HFF-Myc (cell line): ENCODE data around the gene FMNL2.

Experiments used
- DNase-seq: peaks from one replicate; pipeline ENCODE4 v3.0.0-alpha.2; 2011; ENCODE audit warnings: low read depth; ENCODE audit errors: extremely low read depth
- H3K4me3 ChIP-seq: replicated peaks from 2 replicates; pipeline ENCODE4 v1.5.1; 2011; ENCODE audit warnings: low read depth, mild to moderate bottlenecking, control low read depth, low read length
- TF ChIP-seq, protein P1 (sequence below): IDR thresholded peaks from 2 replicates; pipeline ENCODE4 v1.5.1; 2012; ENCODE audit warnings: mild to moderate bottlenecking, low read depth, low read length, control low read depth; ENCODE audit errors: missing control alignments

The FMNL2 gene

DNA sequence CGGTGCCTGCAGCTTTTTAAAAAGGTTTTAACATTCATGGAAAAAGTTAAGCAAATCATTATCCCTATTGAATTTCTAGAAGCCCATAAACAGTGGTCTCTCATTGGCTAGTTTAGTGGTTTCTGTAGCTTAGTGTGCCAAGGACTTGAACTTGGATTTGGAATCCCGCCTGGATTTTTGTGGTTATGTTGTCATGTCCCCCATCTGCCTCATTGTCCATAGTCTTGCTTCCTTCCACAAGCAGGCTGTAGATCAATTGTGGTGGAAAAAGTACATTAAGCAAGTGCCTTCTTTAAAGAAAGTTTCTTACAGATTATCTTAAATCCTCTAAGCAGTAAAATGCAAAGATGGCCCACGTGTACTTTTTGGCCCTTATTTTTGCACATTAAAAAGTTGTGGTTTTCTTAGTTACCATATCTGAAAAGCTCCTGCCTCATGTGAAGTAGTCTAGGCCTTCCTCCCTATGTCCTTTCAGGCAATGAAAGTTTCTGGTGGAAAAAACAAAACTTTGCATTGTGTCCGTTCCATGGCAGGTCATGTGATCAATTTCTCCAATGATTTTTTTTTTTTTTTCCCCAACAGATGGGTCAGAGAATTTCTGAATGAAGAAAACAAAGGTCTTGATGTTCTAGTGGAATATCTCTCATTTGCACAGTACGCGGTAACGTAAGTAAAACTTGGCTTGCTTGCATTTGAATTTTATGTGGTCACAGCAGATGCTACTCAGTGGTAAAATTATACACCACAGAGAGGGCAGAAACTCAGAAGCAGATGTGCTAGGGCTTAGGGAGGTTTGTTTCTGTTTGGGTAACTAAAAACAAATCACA lies 223.4 kb downstream of the FMNL2 start:
- TF ChIP-seq, protein P1, sequence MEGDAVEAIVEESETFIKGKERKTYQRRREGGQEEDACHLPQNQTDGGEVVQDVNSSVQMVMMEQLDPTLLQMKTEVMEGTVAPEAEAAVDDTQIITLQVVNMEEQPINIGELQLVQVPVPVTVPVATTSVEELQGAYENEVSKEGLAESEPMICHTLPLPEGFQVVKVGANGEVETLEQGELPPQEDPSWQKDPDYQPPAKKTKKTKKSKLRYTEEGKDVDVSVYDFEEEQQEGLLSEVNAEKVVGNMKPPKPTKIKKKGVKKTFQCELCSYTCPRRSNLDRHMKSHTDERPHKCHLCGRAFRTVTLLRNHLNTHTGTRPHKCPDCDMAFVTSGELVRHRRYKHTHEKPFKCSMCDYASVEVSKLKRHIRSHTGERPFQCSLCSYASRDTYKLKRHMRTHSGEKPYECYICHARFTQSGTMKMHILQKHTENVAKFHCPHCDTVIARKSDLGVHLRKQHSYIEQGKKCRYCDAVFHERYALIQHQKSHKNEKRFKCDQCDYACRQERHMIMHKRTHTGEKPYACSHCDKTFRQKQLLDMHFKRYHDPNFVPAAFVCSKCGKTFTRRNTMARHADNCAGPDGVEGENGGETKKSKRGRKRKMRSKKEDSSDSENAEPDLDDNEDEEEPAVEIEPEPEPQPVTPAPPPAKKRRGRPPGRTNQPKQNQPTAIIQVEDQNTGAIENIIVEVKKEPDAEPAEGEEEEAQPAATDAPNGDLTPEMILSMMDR: no peak
- no peak overlapping the region for H3K4me3 ChIP-seq
- peak; percentile 97 for DNase-seq

DNA sequence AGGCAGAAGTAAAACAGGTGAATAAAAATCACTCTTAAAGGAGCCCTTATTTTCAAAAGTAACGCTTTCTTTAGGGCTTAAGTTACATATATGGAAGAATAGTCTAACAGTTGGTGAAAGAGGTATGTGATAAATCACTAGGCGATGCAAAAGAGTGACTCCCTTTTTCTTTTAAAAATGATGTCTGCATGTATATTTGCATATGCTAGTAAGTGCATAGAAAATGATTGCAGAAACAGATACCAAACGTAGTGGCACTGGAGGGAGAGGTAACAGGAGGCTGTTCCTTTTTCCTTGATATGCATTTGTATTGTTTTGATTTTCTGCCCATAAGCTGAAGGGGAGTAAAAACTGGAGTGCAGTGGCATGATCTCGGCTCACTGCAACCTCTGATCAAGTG lies 224.0 kb downstream of the FMNL2 start:
- DNase-seq: no peak
- H3K4me3 ChIP-seq: no peak overlapping the region
- TF ChIP-seq, protein P1: no peak

DNA sequence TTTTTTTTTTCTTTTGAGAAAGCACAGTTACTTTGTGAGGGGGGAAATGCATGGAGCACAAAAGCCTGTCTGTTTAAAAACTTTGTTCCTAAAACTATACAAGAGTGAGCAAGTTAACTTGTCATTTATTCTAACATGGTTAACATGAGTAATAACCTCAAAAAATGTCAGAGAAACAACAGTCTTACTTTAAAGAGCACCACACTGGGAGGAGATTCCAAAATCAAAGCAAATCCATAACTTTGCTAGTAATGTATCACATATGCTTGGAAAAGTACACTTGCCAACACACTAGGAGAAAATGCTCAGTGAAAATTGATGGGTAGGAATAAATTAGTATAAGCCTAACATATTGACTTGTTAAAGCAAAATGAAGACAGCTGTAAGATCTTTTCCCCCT lies 225.2 kb downstream of the FMNL2 start:
- no peak for DNase-seq
- TF ChIP-seq, protein P1: no peak
- H3K4me3 ChIP-seq: no peak overlapping the region

DNA sequence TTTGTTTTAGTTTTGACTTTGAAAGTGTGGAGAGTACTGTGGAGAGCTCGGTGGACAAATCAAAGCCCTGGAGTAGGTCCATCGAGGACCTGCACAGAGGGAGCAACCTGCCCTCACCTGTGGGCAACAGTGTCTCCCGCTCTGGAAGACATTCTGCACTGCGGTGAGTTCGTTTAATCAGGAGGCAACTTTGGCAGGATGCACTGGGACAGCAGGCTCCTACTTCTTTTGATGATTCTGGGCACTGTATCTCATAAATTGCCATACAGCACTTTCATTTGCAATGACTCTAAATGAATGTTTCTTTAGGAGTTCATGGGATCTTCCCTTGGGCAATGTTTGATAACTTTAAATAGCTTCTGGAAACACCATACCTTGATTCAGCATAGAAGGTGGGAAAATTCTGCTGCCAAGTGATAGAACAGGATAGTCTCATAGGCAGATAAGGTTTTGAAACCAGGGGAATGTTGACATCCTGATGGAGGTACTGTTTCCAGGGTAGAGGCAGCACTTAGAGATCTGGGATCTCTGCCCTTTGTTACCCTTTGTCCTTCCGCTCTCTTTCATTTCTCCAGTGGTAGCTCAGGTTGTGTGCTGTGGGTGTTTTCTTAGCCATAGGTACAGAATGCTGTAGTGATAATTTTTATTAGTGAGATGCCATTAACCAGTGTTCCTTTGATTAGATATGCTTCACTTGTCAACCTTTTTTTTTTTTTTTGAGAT lies 226.1 kb downstream of the FMNL2 start:
- no peak overlapping the region for H3K4me3 ChIP-seq
- TF ChIP-seq, protein P1: no peak
- no peak for DNase-seq

DNA sequence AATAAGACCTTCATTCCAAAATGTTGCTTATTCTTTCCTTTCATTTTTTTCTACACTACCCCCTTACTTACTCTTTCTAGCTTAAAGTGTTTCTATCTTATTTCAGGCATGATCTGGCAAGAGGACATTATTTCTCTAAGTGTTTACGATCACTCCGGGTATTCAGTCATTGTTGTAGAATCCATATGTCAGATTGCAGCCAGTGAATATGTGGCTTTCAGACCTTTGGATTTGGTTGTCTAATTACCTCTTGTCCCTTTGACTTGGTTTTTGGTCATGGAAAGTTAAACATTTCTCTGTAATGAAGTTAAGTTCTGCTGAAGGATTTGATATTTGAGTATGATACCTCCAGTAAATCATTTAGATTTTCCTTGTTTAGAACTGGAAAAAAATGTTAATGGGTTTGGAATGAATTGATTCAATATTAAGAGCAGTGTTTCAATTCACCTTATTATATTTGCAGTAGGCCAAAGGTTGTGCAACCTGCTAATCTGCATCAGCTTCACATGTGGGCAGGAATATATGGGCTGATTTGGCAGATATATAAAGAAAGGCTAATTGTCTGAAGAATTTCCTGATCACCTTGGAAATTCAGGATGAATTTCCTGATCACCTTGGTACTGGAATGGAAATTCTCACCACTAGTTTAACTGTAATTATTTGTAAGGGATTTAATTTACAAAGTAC lies 227.4 kb downstream of the FMNL2 start:
- DNase-seq: no peak
- TF ChIP-seq, protein P1: no peak
- no peak overlapping the region for H3K4me3 ChIP-seq

DNA sequence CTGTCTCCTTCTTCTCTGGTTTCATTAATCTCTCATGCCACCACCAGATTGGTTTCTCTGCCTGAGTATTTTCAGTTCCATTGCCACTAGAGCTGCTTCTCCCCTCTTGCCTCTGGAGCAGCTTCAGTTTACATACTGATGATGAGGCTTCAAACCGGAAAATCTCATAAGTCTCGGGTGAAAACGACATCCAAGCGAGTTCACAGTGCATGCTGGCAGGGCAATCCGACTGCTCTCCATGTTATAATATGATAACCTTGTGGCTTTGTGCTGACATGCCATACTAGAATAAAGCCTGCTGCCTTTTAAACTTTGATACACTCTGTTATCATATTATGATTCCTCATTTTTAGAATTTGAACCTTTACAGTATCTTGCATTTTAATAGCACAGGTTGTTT lies 228.8 kb downstream of the FMNL2 start:
- H3K4me3 ChIP-seq: no peak overlapping the region
- DNase-seq: no peak
- TF ChIP-seq, protein P1: no peak
